Measurements from ENCODE around the gene RBBP5.

Gene RBBP5

DNA sequence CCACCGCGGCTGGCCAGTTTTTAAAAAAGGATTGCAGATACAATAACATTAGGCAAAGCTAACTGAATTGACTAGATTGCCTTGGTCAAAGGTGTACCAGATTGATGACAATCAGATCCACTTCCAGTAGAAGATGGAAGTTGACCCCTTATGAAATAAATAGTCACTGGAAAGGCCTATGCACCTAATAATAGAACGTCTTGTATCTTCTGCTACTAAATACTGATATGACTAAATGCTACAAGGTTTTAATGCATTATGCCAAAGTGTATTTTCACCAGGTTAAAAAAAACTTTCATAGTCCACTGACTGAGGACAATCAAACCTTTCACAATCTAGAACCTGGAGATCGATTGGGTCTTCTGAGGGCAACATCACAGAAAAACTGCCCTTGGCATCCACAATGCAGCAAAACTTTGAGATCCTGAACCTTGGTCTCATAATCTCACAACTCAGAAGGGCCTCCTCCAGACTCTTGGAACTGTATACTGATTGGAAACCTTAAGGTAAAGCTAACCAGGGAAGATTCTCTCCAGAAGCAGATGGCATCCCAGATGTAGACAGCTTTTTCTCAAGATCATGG lies 7.8 kb upstream of the RBBP5 start:
- no peak for DNase-seq (ENCODE audit: low spot score)

DNA sequence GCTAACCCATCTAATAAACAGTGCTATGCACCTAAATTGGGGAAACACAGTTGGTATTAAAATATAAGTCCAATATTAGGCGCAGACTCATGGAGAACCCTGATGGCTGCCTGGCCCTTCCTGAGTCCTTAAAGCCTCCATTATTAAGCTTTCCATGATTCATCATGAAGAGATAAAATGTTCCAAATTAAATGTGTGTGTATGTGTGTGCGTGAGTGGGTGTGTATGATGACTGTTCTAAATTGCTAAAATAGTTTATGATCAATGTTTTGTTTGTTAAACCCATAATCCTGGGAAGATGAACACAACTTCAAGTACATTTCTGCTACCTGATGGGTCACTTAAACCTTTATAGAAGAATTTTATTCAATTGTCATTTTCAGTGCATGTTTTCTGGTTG lies 6.3 kb upstream of the RBBP5 start:
- DNase-seq (ENCODE audit: low spot score) = no peak

DNA sequence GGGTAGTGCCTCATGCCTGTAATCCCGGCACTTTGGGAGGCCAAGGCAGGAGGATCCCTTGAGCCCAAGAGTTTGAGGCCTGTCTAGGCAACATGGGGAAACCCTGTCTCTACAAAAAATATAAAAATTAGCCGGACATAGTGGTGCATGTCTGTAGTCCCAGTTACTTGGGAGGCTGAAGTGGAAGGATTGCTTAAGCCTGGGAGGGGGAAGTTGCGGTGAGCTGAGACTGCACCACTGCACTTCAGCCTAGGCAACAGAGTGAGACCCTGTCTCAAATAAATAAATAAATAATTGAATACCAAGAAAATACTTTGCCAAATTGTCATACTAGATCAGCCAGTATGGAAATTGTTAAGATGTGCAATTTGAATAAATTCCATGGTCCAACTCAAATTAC lies 5.9 kb upstream of the RBBP5 start:
- DNase-seq (ENCODE audit: low spot score) = no peak

DNA sequence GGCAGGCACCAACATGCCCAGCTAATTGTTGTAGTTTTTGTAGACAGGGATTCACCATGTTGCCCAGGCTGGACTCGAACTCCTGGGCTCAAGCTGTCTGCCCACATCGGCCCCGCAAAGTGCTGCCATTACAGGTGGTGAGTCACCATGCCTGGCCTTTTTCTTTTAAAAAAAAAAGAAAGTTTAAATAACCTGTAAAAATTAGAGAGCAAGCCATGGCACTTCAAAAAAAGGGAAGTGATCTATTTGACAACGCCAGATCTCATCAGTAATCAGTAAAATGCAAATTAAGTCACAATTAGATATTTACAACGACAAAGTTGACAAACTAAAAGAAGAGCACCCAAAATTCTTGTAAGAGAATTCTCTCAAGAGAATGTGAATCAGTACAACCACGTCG lies 2.9 kb upstream of the RBBP5 start:
- DNase-seq (ENCODE audit: low spot score) = no peak

DNA sequence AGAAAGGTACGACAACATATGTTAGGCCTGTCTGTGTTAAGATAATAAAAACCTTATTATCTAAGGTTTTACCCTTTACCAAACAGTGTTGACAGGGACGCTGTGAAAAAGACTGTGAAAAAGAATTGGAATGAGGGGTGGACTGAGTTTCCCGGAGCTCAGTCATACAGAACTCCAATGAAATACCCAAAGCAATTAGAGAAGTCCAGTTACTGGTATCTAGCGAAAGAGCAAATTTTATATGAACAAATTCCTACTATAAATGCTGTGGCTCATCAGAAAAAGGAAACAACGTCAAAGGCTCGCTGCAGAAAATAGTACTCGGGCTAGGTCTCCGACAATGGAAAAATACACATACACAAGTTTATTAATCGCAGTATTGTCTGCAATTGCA lies 708 bp upstream of the RBBP5 start:
- no peak for DNase-seq (ENCODE audit: low spot score)

DNA sequence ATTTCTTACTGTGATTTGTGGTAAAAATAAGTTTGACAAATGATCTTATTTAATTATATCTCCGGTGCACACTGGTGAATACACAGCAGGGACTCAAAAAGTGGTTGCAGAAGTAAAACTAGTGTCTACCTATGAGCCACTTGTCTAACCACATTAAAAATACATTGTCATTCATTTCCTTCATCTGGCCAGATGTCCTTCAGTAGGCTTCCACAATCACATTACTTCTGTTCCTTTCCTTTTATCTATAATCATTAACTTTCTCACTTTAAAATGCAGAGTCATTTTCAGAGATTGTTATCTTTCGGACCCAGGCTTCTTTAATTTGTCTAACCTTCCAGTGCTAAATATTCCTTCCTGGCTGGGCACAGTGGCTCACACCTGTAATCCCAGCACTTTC lies 3.0 kb downstream of the RBBP5 start:
- no peak for DNase-seq (ENCODE audit: low spot score)

DNA sequence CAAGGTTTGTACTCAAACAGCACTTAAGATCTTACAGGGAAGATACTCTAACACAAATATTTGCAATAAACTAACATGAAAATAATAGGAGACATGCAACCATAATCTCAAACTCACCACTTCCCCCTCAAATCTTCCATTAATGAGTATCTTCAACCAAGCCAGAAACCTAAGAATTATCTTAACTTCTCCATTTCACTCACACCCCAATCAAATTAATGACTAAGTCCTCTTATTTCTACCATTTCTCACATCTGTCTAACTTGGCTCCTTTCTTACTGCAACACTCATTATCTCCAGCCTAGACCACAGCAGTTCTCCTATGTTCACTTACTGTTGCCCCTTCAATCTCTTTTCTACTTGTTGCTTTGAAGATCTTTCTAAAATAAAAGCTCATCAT lies 10.4 kb downstream of the RBBP5 start:
- no peak for DNase-seq (ENCODE audit: low spot score)

DNA sequence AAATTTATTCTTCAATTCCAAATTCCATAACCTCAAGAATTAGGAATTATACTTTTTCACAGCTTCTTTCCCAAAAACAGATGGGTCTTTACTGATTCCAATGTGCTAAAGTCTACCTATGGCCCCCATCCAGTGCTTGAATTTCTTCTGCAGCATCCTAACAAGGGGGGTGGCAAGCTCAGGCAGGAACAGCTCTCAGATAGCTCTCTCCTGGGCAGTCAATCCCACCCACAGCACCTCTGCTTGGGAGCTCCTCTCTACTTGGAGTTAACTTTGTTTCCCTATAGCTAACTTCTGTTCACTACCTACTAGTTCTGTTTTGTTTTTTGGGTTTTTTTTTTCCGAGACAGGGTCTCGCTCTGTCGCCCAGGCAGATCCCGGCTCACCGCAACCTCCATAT lies 12.1 kb downstream of the RBBP5 start:
- no peak for DNase-seq (ENCODE audit: low spot score)

DNA sequence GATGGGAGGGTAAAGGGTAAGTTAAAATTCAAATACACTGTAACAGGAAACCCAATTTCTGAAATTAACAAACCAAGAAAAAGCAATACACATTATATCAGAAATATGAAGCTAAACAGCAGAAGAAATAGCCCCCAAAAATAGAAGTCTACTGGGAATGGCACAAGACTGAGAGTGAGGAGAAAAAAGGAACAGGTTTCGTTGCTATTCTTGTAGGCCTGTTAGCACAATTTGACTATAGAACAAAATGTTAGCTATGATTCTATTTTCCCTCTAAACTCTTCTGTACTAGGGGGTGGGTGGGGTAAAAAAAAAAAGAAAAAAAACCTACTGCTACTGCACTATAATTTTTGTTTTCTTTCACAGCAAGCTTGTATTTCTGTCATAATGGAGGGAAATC lies 12.5 kb downstream of the RBBP5 start:
- DNase-seq (ENCODE audit: low spot score) = no peak

DNA sequence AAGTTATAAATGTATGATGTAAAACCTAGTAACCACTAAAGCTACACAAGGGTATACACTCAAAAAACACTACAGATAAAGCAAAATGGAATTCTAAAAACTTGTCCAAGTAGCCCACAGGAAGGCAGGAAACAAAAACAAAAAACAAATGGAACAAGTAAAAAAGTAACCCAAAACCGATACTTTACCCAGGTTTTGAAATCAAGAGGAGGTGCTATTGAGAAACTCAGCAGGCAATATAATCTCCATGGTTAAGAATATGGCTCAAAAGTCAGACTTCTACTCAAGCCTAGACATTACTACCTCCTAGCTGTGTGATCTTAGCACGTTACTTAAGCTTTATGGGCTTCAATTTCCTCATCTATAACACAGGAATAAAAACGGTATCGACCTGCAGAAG lies 13.3 kb downstream of the RBBP5 start:
- no peak for DNase-seq (ENCODE audit: low spot score)

DNA sequence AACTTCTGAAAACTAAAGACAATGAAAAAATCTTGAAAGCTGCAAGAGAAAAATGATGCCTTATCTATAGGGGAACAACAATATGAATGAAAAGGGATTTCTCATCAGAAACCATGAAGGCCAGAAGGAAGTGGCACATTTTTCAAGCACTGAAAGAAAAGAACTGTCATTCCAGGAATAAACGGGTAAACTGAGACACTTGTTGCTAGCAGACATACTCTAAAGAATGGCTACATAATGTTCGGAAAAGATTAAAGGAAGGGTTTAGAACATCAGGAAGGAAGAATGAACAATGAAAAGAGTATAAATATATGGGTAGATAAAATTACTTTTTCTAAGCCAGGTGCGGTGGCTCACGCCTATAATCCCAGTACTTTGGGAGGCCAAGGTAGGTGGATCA lies 14.5 kb downstream of the RBBP5 start:
- no peak for DNase-seq (ENCODE audit: low spot score)

DNA sequence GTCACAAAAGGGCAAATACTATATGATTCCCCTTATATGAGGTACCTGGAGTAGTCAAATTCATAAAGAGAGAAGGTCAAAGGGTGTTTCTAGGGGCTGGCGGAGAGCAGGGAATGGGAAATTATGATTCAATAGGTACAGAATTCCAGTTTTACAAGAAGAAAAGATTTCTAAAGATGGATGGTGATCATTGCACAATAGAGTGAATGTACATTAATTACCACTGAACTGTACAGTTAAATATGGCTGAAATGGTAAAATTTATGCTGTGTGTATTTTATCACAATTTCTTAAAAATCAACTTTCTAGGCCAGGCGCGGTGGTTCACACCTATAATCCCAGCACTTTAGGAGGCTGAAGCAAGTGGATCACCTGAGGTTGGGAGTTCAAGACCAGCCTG lies 19.4 kb downstream of the RBBP5 start:
- no peak for DNase-seq (ENCODE audit: low spot score)

DNA sequence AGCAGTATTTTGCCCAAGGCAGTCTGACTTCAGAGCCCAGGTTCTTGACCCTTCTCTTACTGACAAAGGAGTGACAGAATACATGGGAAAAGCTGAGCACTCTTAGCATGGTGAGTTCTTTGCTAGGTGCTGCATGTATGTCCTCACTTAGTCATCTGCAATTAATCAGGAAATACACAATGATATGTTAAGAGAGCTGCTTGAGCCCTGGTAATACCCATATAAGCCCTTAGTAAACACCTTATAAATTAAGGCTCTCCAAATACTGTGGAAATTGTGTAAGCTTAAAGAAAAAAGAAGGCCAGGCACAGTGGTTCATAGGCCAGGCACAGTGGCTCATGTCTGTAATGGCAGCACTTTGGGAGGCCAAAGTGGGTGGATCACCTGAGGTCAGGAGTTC lies 23.5 kb downstream of the RBBP5 start:
- DNase-seq (ENCODE audit: low spot score) = no peak

DNA sequence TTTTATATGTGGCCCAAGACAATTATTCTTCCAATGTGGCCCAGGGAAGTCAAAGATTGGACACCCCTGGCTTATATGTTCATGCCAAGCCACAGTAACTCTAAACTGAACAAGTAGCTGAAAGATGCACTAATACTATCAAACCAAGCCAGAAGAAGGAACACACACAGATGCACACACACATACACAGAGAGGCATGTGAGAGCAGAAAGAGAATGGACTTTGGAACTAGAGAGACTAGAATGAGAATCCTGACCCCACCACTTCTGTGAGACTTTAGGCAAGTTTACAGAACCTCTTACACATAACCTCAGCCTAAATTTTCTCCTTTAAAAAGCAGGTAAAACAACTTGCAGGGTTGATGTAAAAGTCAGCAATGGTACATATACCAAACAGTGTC lies 26.4 kb downstream of the RBBP5 start:
- DNase-seq (ENCODE audit: low spot score) = no peak

DNA sequence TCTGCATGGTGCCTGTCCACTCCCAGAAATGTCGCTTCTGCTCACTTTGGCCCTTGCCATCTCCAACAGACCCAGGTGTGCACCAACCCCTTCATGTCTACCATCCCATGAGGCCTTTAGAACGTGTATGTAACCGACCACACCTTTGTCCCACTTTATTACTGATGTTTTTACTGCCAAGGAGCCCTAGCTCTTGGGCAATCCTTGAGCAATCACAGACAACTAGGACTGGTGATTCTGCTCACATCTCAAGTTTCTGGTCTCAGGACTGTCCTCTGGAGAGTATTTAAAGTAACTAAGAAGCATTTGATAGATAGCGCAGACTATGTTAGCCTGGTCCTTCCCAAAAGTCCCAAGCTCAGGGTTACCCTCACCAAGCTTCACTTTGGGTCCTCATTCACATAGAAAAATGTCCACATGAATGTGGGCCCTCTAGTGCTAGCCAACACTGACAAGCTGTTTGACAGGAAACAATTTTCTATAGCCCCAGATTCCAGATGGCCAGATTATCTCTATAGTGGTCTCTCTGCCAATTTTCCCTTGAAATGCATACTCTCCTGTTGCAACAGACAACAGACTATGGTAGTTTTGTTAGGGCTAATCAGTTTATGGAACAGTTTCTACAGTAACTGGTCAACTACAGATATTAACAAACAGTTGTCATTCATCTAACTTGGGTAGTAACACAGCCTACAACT lies 30.6 kb downstream of the RBBP5 start:
- no peak for DNase-seq (ENCODE audit: low spot score)

DNA sequence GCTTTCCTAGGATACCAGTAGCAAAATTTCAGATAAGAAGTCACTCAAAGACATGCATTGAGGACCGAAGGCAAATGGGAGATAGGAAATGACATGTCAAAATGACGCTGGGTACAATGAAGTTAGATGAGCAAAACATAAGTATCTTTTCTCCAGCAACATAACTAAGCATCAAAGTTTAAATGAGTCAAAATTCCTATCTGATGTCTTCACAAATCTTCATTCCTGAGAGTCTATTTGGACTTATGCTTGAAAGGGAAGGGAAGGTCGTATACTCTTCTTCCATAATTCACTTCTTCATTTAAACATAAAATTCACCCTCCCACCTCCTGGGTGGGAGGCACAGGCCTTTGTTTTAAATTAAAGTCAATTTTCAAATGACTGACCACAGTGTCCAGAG lies 33.4 kb downstream of the RBBP5 start:
- no peak for DNase-seq (ENCODE audit: low spot score)

DNA sequence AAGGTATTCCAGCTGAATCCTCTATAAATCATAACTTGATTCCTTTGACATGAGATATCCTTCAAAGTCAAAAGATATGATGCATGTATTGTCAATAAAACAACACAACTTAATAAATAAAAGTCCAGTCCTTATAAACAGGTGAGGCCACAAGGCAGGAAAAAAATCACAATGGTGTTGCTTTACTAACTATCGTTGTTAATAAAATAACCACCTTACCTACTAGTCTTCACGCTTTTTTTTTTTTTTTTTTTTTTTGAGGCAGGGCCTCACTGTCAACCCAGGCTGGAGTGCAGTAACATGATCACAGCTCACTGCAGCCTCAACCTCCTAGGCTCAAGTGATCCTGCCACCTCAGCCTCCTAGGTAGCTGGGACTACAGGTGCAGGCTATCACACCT lies 37.4 kb downstream of the RBBP5 start, which contains the start of gene TMEM81:
TSS of gene TMEM81 (minus strand) at position 101 of the 400 bp plus-strand sequence. CDS start 140 bp downstream, outside the sequence.
- no peak for DNase-seq (ENCODE audit: low spot score)

DNA sequence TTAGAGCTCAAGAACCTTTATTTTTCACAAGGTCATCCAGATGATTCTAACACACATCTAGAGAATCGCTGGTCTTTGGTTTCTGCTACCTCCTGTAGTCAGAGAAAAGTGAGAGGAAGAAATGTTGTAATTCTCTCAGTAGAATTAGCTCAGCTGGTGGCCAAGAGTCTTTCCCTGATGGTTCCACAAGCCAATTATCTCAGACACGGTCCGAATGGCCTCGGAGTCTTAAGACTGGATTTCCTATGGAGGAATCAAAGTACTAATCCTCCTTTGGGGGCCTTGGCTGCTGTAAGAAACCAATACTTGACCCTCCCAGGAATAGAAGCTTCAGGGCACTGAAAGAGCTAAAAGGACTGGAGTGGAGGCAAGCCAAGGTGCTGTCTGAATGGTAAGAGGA lies 39.3 kb downstream of the RBBP5 start:
- no peak for DNase-seq (ENCODE audit: low spot score)

DNA sequence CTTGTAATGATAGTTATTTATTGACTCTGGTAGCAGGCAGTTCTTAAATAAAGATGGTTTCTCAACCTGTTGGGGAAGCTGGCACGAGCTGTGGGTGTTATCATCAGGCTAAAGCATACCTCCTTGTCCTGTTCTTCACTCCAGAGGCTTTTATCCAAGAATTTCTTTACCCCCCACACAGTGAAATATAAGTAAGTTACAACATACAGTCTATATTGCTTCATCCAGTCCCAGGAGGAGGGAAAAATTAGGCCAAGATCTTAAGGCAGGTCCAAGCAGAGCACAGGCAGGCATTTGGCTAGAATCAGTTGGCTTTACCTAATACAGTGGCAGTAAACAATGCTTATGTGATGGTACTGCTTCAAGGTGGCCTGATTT lies 43.9 kb downstream of the RBBP5 start:
- no peak for DNase-seq (ENCODE audit: low spot score)

DNA sequence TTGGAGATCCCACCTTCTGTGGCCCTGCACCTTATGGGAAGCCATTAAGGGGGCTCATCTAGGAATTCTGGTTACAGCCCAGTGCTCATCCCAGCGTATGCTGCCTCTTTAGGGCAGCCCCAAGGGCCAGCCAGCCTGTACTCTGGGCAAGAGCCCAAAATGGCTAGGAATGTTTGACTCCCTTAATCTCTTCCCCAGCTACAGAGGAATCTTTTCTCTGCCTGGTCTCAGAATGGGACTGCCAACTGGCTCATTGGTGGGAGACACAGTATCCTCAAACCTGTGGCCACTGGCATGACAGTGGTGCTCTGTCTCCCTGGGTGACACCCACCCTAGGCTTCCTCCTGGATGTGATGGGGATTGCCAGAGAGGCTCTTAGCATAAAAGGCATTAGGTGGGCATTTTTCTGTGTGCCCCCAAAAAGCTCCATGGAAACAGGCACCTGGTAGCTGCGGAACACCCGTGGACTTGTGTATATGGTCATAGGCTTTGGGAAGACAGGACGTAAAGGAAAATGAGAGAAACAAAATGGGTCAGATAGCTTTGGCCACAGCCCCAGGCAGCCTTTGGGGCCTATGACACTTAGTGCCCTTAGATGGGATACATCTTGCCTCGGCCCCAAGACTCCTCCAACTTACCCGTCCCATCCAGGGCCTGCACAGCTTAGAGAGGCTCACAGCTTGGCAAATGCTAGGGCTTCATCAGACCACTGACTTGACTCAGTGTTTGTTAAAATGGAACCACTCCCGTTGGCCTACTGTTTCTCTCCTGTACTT lies 44.4 kb downstream of the RBBP5 start:
- peak; percentile 9 for DNase-seq (ENCODE audit: low spot score)

DNA sequence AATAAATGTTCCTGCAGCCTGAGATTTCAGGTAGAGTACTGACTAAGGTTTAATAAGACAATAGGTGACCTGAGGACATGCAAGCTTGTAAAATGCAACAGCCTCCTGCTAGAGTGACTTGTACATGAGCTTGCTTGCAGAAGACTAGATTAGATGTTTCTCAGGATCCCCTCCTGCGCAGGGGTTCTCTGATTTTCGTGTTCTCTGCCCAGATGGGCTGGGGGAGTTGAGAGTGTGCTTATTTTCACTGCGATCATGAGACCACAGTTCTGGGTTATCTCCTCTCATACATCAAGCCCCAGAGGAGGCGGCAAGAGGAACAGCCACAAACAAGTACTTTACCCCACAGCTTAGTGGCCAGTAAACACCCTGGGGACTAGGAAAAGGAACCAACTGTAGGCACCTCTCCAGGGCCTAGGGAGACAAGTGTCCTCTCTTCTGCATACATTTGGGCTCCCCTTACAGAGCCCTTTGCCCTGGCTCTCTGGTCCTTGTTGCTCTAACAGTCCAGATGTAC lies 45.5 kb downstream of the RBBP5 start:
- DNase-seq (ENCODE audit: low spot score) = peak; percentile 2

DNA sequence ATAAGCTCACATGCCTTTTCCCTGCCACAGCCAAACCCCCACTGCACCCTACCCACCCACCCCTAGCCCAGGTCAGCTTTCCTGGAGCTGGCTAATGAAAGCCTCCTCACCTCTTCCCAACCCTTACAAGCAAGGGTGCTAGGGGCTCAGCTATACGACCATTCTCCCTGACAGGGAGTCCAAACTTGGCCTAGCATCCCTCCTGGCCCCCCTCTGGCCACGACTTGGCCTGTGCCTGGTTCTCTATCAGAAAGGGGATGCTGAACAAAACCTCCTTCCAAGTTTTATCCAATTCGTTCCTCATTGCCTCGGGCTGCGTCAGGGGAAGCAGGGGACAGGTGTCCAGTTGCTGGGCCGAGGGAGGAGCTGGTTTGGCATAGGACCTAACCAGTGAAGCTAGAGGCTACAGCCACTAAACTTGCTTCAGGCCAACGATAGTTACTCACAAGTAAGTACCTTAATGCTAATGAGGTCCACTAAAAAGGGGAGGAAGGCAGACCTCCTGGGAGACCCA lies 46.1 kb downstream of the RBBP5 start:
- DNase-seq (ENCODE audit: low spot score) = no peak

DNA sequence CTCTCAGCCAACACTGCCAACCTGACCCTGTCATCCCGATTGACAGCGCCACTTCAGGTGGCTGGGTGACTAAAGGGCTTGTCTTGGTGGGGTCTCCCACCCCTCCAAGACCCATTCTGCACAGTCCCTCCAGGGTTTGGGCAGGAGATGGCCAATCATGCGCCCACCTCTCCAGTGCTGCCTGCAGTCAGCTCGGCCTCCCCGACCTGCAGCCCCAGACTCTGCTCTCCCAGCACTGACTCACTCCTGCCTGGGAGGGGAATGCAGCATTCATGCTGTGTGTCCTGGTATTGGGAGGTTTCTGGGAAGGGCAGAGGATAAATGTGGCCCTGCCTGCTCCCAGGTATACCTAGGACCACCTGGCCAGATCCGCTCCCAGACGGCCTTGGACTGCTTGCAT lies 47.3 kb downstream of the RBBP5 start:
- DNase-seq (ENCODE audit: low spot score) = peak; percentile 19
